ENCODE data around the gene GRK4.
"Not testable (repeated sequence)": the region's sequence is repeated elsewhere in the genome, so short reads cannot be mapped to it uniquely, and the experiment has no call there.

GRK4 gene

GRCh38 chr4:2942532-2943363, 20.6 kb upstream of the GRK4 start:
- DNase-seq: no peak

- no peak for DNase-seq
Observed at GRCh38 chr4:2943364-2944090, 19.8 kb upstream of the GRK4 start.

- no peak for DNase-seq
Observed at GRCh38 chr4:2944091-2944482, 19.3 kb upstream of the GRK4 start.

GRCh38 chr4:2944586-2945526, 18.5 kb upstream of the GRK4 start:
- DNase-seq: no peak

- not testable (repeated sequence) for DNase-seq
Observed at GRCh38 chr4:2945619-2946604, 17.5 kb upstream of the GRK4 start.

GRCh38 chr4:2946812-2947600, 16.4 kb upstream of the GRK4 start:
- DNase-seq: no peak

- DNase-seq: no peak
Observed at GRCh38 chr4:2947926-2948325, 15.4 kb upstream of the GRK4 start.

GRCh38 chr4:2948895-2949781, 14.2 kb upstream of the GRK4 start:
- DNase-seq: no peak

GRCh38 chr4:2949782-2950125, 13.6 kb upstream of the GRK4 start:
- DNase-seq: no peak

- DNase-seq: no peak
Observed at GRCh38 chr4:2950221-2950989, 13.0 kb upstream of the GRK4 start.

- no peak for DNase-seq
Observed at GRCh38 chr4:2953496-2953895, 9.9 kb upstream of the GRK4 start.

- peak; percentile 69 for DNase-seq
Observed at GRCh38 chr4:2954358-2955185, 8.8 kb upstream of the GRK4 start.

- DNase-seq: not testable (repeated sequence)
Observed at GRCh38 chr4:2955186-2956044, 8.0 kb upstream of the GRK4 start.

GRCh38 chr4:2958446-2958845, 4.9 kb upstream of the GRK4 start:
- no peak for DNase-seq

GRCh38 chr4:2960450-2960849, 2.9 kb upstream of the GRK4 start:
- not testable (repeated sequence) for DNase-seq

GRCh38 chr4:2961421-2961810, 2.0 kb upstream of the GRK4 start:
- no peak for DNase-seq

- peak; percentile 52 for DNase-seq
Observed at GRCh38 chr4:2961811-2962441, 1.4 kb upstream of the GRK4 start.
